22Rv1 (cell line): ENCODE data around the gene PSAT1.
A peak's percentile ranks its signal among the peaks of the same experiment; 100 is the strongest.

Source experiments
- H3K27ac ChIP-seq: fragments of 450-650 bp; 2 replicates; pipeline ENCODE4 v1.5.1; 2017
- ZFX ChIP-seq: fragments of 450-650 bp; IDR thresholded peaks from 2 replicates; pipeline ENCODE4 v1.6.1; 2017; ENCODE audit warnings: antibody characterized with exemption, borderline replicate concordance
- TF ChIP-seq, protein P1 (sequence below): fragments of 450-650 bp; IDR thresholded peaks from 2 replicates; pipeline ENCODE4 v1.5.1; 2017; ENCODE audit warnings: mild to moderate bottlenecking

PSAT1 gene

DNA sequence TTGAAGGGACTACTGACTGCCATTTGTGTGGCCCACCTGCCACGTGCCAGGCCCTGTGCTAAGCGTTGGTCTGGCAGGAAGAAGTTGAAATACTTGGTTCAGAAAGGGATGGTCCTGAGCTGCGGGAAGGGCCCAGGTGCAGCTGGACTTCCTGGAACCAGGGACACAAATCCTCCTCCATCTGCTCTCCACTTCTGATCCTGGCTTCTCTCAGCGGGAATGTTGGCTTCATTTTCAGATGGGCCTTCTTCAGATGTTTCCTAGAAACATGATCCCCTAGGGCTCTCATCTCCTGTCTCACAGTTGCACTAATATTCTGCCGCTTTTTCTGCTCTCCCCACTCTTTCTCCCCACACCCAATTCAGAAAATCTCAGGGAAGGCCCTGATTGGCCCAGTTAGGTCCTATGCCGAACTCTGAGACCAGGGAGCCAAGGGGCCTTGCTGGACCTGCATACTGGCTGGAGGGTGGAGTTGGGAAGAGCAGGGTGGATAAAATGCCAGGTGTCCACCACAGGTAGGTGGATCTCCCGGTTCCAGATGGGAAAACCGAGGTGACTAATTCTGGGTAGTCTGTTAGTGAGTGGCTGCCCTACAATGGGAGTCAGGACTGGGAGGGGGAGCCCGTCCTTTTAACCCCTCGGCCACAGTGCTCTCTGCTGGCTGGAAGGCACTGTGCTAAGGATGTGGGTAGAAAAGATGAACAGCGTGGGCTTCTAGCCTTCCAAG lies 19.4 kb downstream of the PSAT1 start:
- no peak overlapping the region; the same call in 1 of the 2 replicates for H3K27ac ChIP-seq
- TF ChIP-seq, protein P1, sequence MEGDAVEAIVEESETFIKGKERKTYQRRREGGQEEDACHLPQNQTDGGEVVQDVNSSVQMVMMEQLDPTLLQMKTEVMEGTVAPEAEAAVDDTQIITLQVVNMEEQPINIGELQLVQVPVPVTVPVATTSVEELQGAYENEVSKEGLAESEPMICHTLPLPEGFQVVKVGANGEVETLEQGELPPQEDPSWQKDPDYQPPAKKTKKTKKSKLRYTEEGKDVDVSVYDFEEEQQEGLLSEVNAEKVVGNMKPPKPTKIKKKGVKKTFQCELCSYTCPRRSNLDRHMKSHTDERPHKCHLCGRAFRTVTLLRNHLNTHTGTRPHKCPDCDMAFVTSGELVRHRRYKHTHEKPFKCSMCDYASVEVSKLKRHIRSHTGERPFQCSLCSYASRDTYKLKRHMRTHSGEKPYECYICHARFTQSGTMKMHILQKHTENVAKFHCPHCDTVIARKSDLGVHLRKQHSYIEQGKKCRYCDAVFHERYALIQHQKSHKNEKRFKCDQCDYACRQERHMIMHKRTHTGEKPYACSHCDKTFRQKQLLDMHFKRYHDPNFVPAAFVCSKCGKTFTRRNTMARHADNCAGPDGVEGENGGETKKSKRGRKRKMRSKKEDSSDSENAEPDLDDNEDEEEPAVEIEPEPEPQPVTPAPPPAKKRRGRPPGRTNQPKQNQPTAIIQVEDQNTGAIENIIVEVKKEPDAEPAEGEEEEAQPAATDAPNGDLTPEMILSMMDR, result no peak
- no peak for TF ChIP-seq ZFX

DNA sequence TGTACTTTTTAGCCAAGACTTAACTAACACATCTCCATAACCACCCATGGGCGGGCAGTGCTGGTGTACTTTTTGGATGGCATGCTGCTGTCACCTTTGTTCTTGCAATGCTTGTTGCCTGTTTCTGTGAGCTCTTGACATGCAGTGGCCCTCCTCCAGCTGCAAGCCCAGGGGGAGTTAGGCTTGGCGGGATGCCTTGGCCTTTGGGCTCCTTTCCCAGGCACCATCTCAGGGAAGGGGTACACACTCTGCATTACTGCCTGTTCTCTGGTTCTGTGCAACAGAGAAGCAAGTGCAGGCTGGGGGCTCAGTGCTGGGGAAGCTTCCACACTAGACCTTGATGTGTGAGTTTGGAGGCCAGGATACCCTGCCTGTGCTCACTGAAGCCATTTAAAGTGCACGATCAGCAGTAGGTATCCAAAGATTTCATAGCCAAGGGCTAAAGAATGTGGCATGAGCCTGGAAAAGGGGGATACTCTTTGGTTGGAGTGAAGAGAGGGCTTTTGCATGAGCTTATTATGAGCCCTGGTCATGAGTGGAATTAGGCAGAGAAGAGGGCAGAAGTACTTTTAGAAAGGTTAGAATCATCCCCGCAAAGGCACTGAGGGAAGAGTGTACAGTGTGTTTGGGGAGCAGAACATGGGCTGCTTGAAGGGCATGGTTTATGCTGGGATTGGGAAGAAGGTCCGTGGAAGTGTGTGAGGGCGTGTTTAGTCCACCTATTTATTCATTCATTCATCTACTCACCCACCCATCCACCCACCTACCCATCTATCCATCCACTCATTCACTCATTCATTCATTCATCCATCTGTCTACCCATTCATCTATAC lies 22.5 kb downstream of the PSAT1 start:
- H3K27ac ChIP-seq, result no peak overlapping the region

DNA sequence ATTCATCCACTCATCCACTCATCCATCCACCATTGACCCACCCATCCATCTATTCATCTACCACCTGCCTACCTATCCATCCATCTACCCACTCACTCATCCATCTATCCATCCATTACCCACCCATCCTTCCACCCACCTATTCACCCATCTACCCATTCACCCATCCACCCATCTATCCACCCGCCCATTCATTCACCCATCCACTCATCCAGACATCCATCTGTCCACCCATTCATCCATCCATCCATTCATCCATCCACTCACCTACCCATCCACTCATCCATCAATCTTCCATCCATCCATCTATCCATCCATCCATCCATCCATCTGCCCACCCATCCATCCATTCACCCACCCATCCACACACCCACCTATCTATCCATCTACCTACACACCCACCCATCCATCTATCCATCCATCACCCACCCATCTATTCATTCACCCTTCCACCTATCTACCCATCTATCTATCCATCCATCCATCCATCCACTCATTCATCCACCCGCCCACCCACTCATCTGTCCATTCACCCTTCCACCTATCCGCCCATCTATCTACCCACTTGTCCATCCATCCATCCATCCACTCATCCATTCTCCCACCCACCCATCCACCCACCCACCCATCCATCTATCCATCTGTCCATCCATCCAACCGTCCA lies 23.2 kb downstream of the PSAT1 start:
- no peak overlapping the region for H3K27ac ChIP-seq
- TF ChIP-seq ZFX, result no peak
- TF ChIP-seq, protein P1, result no peak

More for the DNA sequence above, 22.5 kb downstream of the PSAT1 start:
- TF ChIP-seq, protein P1, result no peak
- TF ChIP-seq ZFX, result no peak

DNA sequence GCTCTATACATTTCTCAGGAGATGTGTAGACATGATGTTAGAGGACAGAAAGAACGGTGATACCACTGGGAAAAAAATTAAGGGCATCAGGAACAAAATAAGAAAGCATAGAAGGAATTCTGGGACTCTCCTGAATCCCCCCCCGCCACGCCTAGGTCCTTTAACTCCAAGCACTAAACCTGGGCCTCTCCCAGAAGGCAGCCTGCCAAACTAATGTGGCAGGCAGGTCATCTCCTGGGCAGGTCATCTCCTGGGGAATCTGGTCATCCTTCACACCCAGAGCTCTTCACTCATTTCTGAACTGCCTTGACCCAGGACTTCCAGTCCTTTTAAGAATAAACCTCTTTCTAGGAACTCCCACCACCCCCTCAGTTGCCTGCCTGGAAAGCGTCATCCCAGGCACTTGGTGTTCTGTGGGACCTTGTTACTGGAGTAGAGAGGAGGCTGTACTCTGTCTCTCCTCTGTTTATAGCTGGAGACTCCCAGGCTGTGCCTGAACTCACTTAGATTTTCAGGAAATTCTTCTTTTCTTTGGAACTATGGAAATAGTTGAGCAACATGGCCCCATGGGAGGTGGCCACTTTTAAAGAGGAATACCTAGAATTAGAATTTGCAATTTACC lies 24.1 kb downstream of the PSAT1 start:
- no peak for TF ChIP-seq ZFX
- TF ChIP-seq, protein P1, result no peak

DNA sequence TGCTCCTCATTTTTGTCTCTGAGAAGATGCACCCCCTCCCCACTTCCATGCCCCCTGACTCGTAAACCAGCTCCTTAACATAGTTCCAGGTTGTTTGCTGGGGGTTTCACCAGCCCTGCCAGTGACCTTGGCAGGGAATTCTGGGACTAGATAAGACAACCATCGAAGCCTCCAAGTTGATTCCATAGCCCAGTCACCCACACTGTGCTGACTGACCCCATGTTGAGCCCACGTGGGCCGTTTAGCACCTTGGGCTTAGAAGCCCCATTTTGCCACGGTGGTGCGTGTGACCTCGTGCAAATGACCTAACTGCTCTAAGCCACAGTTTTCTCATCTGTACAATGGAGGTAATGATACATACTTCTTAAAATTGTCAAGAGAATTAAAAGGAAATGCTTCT lies 24.6 kb downstream of the PSAT1 start:
- H3K27ac ChIP-seq, result no peak overlapping the region
- no peak for TF ChIP-seq ZFX
- TF ChIP-seq, protein P1, result no peak

More for the DNA sequence above, 24.1 kb downstream of the PSAT1 start:
- H3K27ac ChIP-seq, result no peak overlapping the region

DNA sequence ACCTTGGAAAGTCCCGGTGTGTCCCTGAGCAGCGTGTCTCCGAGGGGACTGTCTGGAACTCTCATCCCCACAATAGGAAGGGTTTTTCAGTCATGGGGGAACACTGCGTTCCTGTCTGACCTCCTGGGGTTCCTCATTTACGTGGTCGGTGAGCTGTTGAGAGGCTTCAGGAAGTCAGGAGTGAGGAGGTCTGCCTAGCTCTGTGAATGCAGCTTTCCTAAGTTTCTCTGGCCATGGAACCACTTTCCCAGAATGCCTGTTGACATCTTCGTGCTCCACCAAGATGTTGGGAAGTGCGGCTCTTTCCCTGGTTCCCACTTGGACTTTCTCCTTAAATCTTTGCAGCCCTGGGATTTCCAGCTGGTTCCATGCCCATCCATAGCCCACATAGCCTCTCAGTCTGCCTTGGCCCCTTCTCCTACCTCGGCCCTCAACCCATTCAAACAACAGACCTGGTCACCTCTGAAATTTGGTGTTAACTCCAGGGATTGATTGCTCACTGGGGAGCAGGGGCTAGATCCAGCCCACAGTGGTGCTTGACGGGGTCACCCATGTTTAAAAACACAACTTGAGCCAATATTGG lies 27.2 kb downstream of the PSAT1 start:
- peak overlapping the region; percentile 38 for H3K27ac ChIP-seq
- TF ChIP-seq, protein P1, result no peak
- TF ChIP-seq ZFX, result no peak
